Thyroid gland (tissue), 4 donors: ENCODE measurements around the gene FRMD4B. TPM values are rescaled to one million over a fixed set of nuclear protein-coding genes. Genes with fewer than 3 reads are reported as not detected.

Source experiments
- DNase-seq, 2 donors: peaks; one replicate each; pipeline ENCODE4 v3.0.0-alpha.2; 2019
- H3K27ac ChIP-seq, 3 donors: fragments of 200-600 bp; sonication (generic); 1 replicate in 2 of 3; 2 replicates in 1 of 3; pipeline ENCODE4 v1.5.1; 2016 to 2019; ENCODE audit warnings: mild to moderate bottlenecking in 1 of 3, moderate library complexity in 1 of 3
- H3K27me3 ChIP-seq: fragments of 200-600 bp; sonication (generic); one replicate; pipeline ENCODE4 v1.5.1; 2019
- H3K36me3 ChIP-seq, 2 donors: fragments of 200-600 bp; sonication (generic); one replicate each; pipeline ENCODE4 v1.5.1; 2016 to 2019
- H3K4me1 ChIP-seq, 2 donors: fragments of 200-600 bp; sonication (generic); one replicate each; pipeline ENCODE4 v1.5.1; 2017 to 2019
- H3K4me3 ChIP-seq, 3 donors: fragments of 200-600 bp; sonication (generic); replicated peaks in 1 of 3; 1 replicate in 2 of 3; 2 replicates in 1 of 3; pipeline ENCODE4 v1.5.1; 2016; ENCODE audit warnings: mild to moderate bottlenecking in 1 of 3
- H3K9me3 ChIP-seq: fragments of 200-600 bp; sonication (generic); one replicate; pipeline ENCODE4 v1.5.1; 2017
- POLR2A ChIP-seq, 2 donors: fragments of 450-650 bp; IDR thresholded peaks; one replicate each; pipeline ENCODE4 v1.6.1; 2017; ENCODE audit warnings: antibody characterized with exemption in 2 of 2, mild to moderate bottlenecking in 2 of 2, moderate library complexity in 1 of 2
- WGBS, 2 donors: methylation state at CpG; one replicate each; pipeline ENCODE4 v1.1.5; 2017; 5-methylcytosine and 5-hydroxymethylcytosine counted together
- intact Hi-C: fragments of 100-400 bp; cut with DNase I; formaldehyde crosslinking; loops from one replicate; pipeline ENCODE4 v1.15.1; 2023
- total RNA-seq, 4 donors: library from RNA; depleted of rRNA; stranded (reverse); fragments of >200 nt; gene quantifications; one replicate each; pipeline ENCODE4 v1.2.3, GENCODE V29; 2016
- TF ChIP-seq, protein P1 (sequence below), 6 experiments: fragments of 200-600 bp in 3 of 6; fragments of 450-650 bp in 3 of 6; sonication (generic) in 3 of 6; IDR thresholded peaks; one replicate each; pipeline ENCODE4 v1.5.1; 2016 to 2019; ENCODE audit warnings: antibody characterized with exemption in 6 of 6, mild to moderate bottlenecking in 2 of 6, inconsistent platforms in 1 of 6, moderate library complexity in 1 of 6

Gene FRMD4B
- total RNA-seq, 4 donors from 2014 or later, result 109 to 224 (median 161) TPM

GRCh38 chr3:69255928-69256327 is 130.0 kb downstream of the FRMD4B start:
- Histone ChIP-seq H3K9me3 (no peaks in the 10 kb centered on the region), H3K4me3 (no peak overlapping the region)

GRCh38 chr3:69254351-69254750 is 131.5 kb downstream of the FRMD4B start:
- no peaks in the 10 kb centered on the region for H3K27me3 ChIP-seq
- H3K27ac ChIP-seq, result no peak overlapping the region
- TF ChIP-seq POLR2A (IDR thresholded peaks at IDR 0.05), result no peak
- TF ChIP-seq, protein P1, sequence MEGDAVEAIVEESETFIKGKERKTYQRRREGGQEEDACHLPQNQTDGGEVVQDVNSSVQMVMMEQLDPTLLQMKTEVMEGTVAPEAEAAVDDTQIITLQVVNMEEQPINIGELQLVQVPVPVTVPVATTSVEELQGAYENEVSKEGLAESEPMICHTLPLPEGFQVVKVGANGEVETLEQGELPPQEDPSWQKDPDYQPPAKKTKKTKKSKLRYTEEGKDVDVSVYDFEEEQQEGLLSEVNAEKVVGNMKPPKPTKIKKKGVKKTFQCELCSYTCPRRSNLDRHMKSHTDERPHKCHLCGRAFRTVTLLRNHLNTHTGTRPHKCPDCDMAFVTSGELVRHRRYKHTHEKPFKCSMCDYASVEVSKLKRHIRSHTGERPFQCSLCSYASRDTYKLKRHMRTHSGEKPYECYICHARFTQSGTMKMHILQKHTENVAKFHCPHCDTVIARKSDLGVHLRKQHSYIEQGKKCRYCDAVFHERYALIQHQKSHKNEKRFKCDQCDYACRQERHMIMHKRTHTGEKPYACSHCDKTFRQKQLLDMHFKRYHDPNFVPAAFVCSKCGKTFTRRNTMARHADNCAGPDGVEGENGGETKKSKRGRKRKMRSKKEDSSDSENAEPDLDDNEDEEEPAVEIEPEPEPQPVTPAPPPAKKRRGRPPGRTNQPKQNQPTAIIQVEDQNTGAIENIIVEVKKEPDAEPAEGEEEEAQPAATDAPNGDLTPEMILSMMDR (IDR thresholded peaks at IDR 0.05), result no peak
- WGBS, 2 donors, result 93 to 97% methylated on average over 4 of the region's 4 CpGs
- no peak overlapping the region for H3K4me3 ChIP-seq
- H3K36me3 ChIP-seq, result no peaks in the 10 kb centered on the region
- intact Hi-C loops, result no loop called here
- H3K9me3 ChIP-seq, result no peaks in the 10 kb centered on the region
- DNase-seq, result no peak
- peaks cover 34 to 35% of the 10 kb centered on the region in 2 donors for H3K4me1 ChIP-seq

More at GRCh38 chr3:69255928-69256327, 130.0 kb downstream of the FRMD4B start:
- Histone ChIP-seq H3K27ac (no peak overlapping the region), H3K27me3 (no peaks in the 10 kb centered on the region), H3K36me3 (no peaks in the 10 kb centered on the region), H3K4me1 (peaks cover 19 to 20% of the 10 kb centered on the region in 2 donors)
- DNase-seq, result no peak
- WGBS, 2 donors, result 51 to 53% methylated on average over 3 of the region's 3 CpGs
- TF ChIP-seq, protein P1 (IDR thresholded peaks at IDR 0.05), result no peak
- no peak for TF ChIP-seq POLR2A (IDR thresholded peaks at IDR 0.05)
- intact Hi-C loops, result no loop called here

- Histone ChIP-seq H3K4me3 (no peak overlapping the region), H3K4me1 (peaks cover 36 to 48% of the 10 kb centered on the region in 2 donors), H3K36me3 (no peaks in the 10 kb centered on the region), H3K27me3 (no peaks in the 10 kb centered on the region), H3K27ac (peak overlapping the region; percentile 47 to 85 (median 77)), H3K9me3 (no peaks in the 10 kb centered on the region)
- TF ChIP-seq, protein P1 (IDR thresholded peaks at IDR 0.05), result no peak
- TF ChIP-seq POLR2A (IDR thresholded peaks at IDR 0.05), result no peak
- DNase-seq, result no peak
- intact Hi-C loops, result no loop called here
- 52 to 64% methylated on average over 4 of the region's 4 CpGs for WGBS, 2 donors
Measured at GRCh38 chr3:69252631-69253030, 133.3 kb downstream of the FRMD4B start.

DNA sequence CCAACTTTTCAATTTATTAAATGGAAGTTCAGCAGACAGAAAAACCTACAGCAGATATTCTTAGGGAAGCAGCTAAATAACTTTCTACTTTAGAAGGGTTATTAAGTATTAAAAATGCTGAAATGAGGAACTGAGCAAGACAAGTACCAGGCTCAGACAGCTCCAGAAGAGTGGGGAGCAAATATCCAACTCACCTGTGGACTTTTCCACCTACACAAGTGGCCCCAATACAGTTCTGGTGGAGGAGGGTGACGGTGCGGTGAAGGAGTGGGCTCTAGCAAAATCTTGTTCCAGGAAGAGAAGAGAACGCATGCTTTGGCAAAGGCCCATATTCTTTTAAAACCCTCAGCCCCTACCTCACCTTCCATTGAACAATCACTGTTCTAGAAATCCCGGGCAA is 133.7 kb downstream of the FRMD4B start:
- Histone ChIP-seq H3K27ac (peak overlapping the region; percentile 47 to 85 (median 77)), H3K27me3 (no peaks in the 10 kb centered on the region), H3K36me3 (no peaks in the 10 kb centered on the region), H3K9me3 (no peaks in the 10 kb centered on the region), H3K4me3 (no peak overlapping the region), H3K4me1 (peaks cover 36 to 48% of the 10 kb centered on the region in 2 donors)
- TF ChIP-seq, protein P1 (IDR thresholded peaks at IDR 0.05), result no peak
- peak in 1 of 2 donors; percentile 26 for DNase-seq
- WGBS, 2 donors, result 43 to 44% methylated on average over 4 of the region's 4 CpGs
- intact Hi-C loops, result no loop called here

DNA sequence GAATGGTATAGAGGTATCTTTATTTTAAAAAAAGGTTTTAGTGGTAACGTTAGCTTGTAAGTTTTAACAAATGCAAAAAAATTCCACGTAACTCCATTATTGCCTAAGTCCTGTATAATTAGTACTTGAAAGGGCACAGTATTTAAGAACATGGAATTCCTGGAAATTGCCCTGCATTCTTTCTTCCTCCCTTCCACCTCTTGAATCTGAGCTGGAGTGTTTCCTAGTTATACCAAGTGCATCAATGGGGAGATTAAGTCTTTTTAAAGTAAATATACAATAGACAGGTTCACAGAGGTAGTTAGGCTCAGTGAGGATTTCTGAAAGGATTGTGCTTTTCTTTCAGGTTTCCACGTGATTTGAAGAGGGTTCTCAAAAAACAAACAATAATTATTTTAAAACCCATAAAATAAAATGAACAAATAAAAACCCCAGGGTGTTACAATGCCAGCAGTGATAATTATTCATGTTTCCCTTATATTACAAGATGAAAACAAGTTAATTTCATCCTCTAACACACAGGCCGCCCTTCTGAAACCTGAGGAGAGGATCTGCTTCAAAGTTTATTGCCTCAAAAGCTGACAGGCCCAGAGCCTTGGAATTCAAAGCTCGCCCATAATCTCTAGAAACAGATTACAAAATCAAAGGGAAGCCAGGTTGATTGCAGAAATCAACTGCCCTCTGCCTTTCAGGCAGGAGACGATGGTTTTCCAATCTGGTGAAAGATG is 134.6 kb downstream of the FRMD4B start:
- WGBS, 2 donors, result 52 to 57% methylated on average over 6 of the region's 6 CpGs

More for the DNA sequence above, 134.6 kb downstream of the FRMD4B start:
- peak overlapping the region; percentile 47 to 85 (median 77) for H3K27ac ChIP-seq
- no peak for DNase-seq
- intact Hi-C loops, result no loop called here
- TF ChIP-seq POLR2A (IDR thresholded peaks at IDR 0.05), result no peak
- H3K4me1 ChIP-seq, result peaks cover 36 to 48% of the 10 kb centered on the region in 2 donors
- H3K4me3 ChIP-seq, result no peak overlapping the region
- no peaks in the 10 kb centered on the region for H3K36me3 ChIP-seq
- H3K27me3 ChIP-seq, result no peaks in the 10 kb centered on the region
- no peaks in the 10 kb centered on the region for H3K9me3 ChIP-seq
